MM.1S (cell line): Measurements from ENCODE around the gene LANCL1.

Experiments
- DNase-seq: peaks from one replicate; pipeline ENCODE4 v3.0.0-alpha.2; 2015
- H2AFZ ChIP-seq: fragments of 300-600 bp; sonication (generic); 2 replicates; pipeline ENCODE4 v1.6.0; 2016; ENCODE audit warnings: antibody characterized with exemption, low read length
- H3F3A ChIP-seq: fragments of 300-600 bp; sonication (generic); 2 replicates; pipeline ENCODE4 v1.6.1; 2016; ENCODE audit warnings: mild to moderate bottlenecking, antibody characterized with exemption, low read length, moderate library complexity, mixed read lengths; ENCODE audit not compliant: insufficient read depth
- H3K27ac ChIP-seq: fragments of 300-600 bp; sonication (generic); 2 replicates; pipeline ENCODE4 v1.5.1; 2016; ENCODE audit warnings: mild to moderate bottlenecking, low read length
- H3K27me3 ChIP-seq: fragments of 300-600 bp; sonication (generic); replicated peaks from 2 replicates; pipeline ENCODE4 v1.6.0; 2016; ENCODE audit warnings: low read length; ENCODE audit not compliant: insufficient read depth
- H3K36me3 ChIP-seq: fragments of 300-600 bp; sonication (generic); replicated peaks from 2 replicates; pipeline ENCODE4 v1.6.1; 2016; ENCODE audit warnings: mild to moderate bottlenecking, low read length, mixed read lengths; ENCODE audit not compliant: insufficient read depth
- H3K4me1 ChIP-seq: fragments of 300-600 bp; sonication (generic); 2 replicates; pipeline ENCODE4 v1.6.1; 2016; ENCODE audit warnings: low read length, mixed read lengths
- H3K4me2 ChIP-seq: fragments of 300-600 bp; sonication (generic); 2 replicates; pipeline ENCODE4 v1.6.0; 2016; ENCODE audit warnings: low read depth, low read length
- H3K4me3 ChIP-seq: fragments of 300-600 bp; sonication (generic); 2 replicates; pipeline ENCODE4 v1.5.1; 2016; ENCODE audit warnings: low read length, mixed read lengths
- H3K79me2 ChIP-seq: fragments of 300-600 bp; sonication (generic); 2 replicates; pipeline ENCODE4 v1.6.1; 2016; ENCODE audit warnings: mixed run types, low read length, mixed read lengths
- H3K9ac ChIP-seq: fragments of 300-600 bp; sonication (generic); 2 replicates; pipeline ENCODE4 v1.6.1; 2016; ENCODE audit warnings: low read length, mixed read lengths
- H3K9me2 ChIP-seq: fragments of 300-600 bp; sonication (generic); replicated peaks from 2 replicates; pipeline ENCODE4 v1.6.1; 2016; ENCODE audit warnings: mild to moderate bottlenecking, low read length, mixed read lengths; ENCODE audit not compliant: insufficient read depth
- H3K9me3 ChIP-seq: fragments of 300-600 bp; sonication (generic); replicated peaks from 2 replicates; pipeline ENCODE4 v1.6.1; 2016; ENCODE audit warnings: mild to moderate bottlenecking, low read length, mixed read lengths; ENCODE audit not compliant: insufficient read depth
- H4K20me1 ChIP-seq: fragments of 300-600 bp; sonication (generic); 2 replicates; pipeline ENCODE4 v1.6.1; 2016; ENCODE audit warnings: mild to moderate bottlenecking, low read length, moderate library complexity, mixed read lengths; ENCODE audit not compliant: insufficient read depth
- CTCF ChIP-seq: fragments of 300-600 bp; sonication (generic); IDR thresholded peaks from 2 replicates; pipeline ENCODE4 v1.5.1; 2016; ENCODE audit warnings: antibody characterized with exemption, low read length, mixed read lengths
- EZH2 ChIP-seq: fragments of 300-600 bp; sonication (generic); optimal IDR thresholded peaks from 2 replicates; pipeline ENCODE3; 2017; ENCODE audit warnings: low read depth, mild to moderate bottlenecking, antibody characterized with exemption, low read length, mixed read lengths
- EZH2phosphoT487 ChIP-seq: fragments of 300-600 bp; sonication (generic); IDR thresholded peaks from 2 replicates; pipeline ENCODE4 v1.6.1; 2018; ENCODE audit warnings: antibody characterized with exemption, low read length

The LANCL1 gene

GRCh38 chr2:210422366-210422765 is 54.2 kb downstream of the LANCL1 start:
- Histone ChIP-seq H2AFZ (no peak overlapping the region), H3K36me3 (no peaks in the 10 kb centered on the region), H3K4me3 (no peak overlapping the region), H3K9me3 (no peaks in the 10 kb centered on the region), H3K9ac (no peak overlapping the region), H3K9me2 (no peaks in the 10 kb centered on the region), H3F3A (no peaks in the 10 kb centered on the region), H3K79me2 (no peaks in the 10 kb centered on the region), H3K27ac (no peak overlapping the region), H4K20me1 (no peaks in the 10 kb centered on the region), H3K4me1 (no peaks in the 10 kb centered on the region), H3K4me2 (no peak overlapping the region), H3K27me3 (no peaks in the 10 kb centered on the region)
- no peak for DNase-seq
- TF ChIP-seq EZH2 (no peak), EZH2phosphoT487 (no peak), CTCF (no peak)

GRCh38 chr2:210421916-210422315 is 54.6 kb downstream of the LANCL1 start:
- Histone ChIP-seq H3K36me3 (no peaks in the 10 kb centered on the region), H3K79me2 (no peaks in the 10 kb centered on the region), H4K20me1 (no peaks in the 10 kb centered on the region), H3K4me3 (no peak overlapping the region), H3K4me1 (no peaks in the 10 kb centered on the region), H3K27ac (no peak overlapping the region), H3K9ac (no peak overlapping the region), H2AFZ (no peak overlapping the region), H3K4me2 (no peak overlapping the region), H3F3A (no peaks in the 10 kb centered on the region), H3K27me3 (no peaks in the 10 kb centered on the region), H3K9me3 (no peaks in the 10 kb centered on the region), H3K9me2 (no peaks in the 10 kb centered on the region)
- TF ChIP-seq EZH2 (no peak), EZH2phosphoT487 (no peak), CTCF (no peak)
- DNase-seq, result no peak

GRCh38 chr2:210412660-210413059 is 63.9 kb downstream of the LANCL1 start:
- Histone ChIP-seq H3K36me3 (no peaks in the 10 kb centered on the region), H4K20me1 (no peaks in the 10 kb centered on the region), H3K27ac (no peak overlapping the region), H2AFZ (no peak overlapping the region), H3K4me3 (no peak overlapping the region), H3K4me2 (no peak overlapping the region), H3K9me2 (no peaks in the 10 kb centered on the region), H3K27me3 (no peaks in the 10 kb centered on the region), H3F3A (no peaks in the 10 kb centered on the region), H3K79me2 (no peaks in the 10 kb centered on the region), H3K9ac (no peak overlapping the region), H3K4me1 (no peaks in the 10 kb centered on the region), H3K9me3 (no peaks in the 10 kb centered on the region)
- DNase-seq, result no peak
- TF ChIP-seq EZH2phosphoT487 (no peak), EZH2 (no peak), CTCF (no peak)

GRCh38 chr2:210410542-210410941 is 66.0 kb downstream of the LANCL1 start:
- no peak overlapping the region for H3K4me2 ChIP-seq
- H3K9ac ChIP-seq, result no peak overlapping the region
- no peak overlapping the region for H2AFZ ChIP-seq
- H3F3A ChIP-seq, result no peaks in the 10 kb centered on the region
- no peaks in the 10 kb centered on the region for H3K27me3 ChIP-seq
- no peaks in the 10 kb centered on the region for H3K36me3 ChIP-seq
- H3K4me3 ChIP-seq, result no peak overlapping the region
- no peaks in the 10 kb centered on the region for H3K9me3 ChIP-seq
- no peaks in the 10 kb centered on the region for H3K79me2 ChIP-seq
- no peak overlapping the region for H3K27ac ChIP-seq
- no peaks in the 10 kb centered on the region for H3K9me2 ChIP-seq
- TF ChIP-seq EZH2 (no peak), CTCF (no peak), EZH2phosphoT487 (no peak)
- H4K20me1 ChIP-seq, result no peaks in the 10 kb centered on the region
- H3K4me1 ChIP-seq, result no peaks in the 10 kb centered on the region
- DNase-seq, result no peak
